ENCODE data around the gene SPRED3. TPM values are rescaled to one million over a fixed set of nuclear protein-coding genes. Genes with fewer than 3 reads are reported as not detected.

SPRED3 gene, protein sequence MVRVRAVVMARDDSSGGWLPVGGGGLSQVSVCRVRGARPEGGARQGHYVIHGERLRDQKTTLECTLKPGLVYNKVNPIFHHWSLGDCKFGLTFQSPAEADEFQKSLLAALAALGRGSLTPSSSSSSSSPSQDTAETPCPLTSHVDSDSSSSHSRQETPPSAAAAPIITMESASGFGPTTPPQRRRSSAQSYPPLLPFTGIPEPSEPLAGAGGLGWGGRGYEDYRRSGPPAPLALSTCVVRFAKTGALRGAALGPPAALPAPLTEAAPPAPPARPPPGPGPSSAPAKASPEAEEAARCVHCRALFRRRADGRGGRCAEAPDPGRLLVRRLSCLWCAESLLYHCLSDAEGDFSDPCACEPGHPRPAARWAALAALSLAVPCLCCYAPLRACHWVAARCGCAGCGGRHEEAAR
- total RNA-seq, result 1 to 10 TPM; 1.8 to 2.6 TPM

DNA sequence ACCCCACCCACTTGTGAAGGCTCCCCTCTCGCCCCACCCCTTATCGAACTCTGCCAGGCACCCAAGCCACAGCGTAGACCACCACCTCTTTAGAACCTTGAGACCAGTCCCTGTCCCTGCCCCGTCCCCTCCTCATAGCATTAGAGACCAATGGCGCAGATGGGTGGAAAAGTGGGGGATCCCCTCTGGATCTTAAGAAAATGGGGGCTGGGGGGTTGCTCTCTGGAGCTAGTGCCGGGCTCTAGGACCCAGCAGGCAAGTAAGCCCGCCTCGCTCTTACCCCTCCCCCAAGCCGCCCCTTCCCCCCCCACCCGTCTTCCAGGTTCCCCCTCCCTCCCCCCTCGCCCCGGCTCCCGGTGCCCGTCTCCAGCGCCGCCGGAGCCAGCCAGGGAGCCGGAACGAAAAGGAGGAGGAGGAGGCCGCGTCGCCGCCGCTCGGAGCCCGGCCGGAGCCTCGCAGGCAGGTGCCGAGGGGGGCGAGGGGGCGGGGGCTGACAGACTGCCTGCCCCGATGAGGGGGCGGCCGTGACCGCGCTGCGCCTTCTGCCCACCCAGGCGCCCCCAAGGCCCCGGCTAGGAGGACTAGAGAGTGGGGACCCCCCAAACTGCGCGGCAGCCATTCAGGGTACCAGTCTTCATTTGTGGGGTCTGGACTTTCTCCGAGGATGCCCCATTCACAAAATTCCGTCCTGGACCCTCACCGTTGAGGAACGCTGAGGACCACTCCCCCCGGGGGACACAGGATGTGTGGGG, at the start of gene SPRED3:
Gene SPRED3, plus strand, starts transcription at position 349 of the 752 bp plus-strand sequence. CDS start 1,606 bp downstream, outside the sequence.

DNA sequence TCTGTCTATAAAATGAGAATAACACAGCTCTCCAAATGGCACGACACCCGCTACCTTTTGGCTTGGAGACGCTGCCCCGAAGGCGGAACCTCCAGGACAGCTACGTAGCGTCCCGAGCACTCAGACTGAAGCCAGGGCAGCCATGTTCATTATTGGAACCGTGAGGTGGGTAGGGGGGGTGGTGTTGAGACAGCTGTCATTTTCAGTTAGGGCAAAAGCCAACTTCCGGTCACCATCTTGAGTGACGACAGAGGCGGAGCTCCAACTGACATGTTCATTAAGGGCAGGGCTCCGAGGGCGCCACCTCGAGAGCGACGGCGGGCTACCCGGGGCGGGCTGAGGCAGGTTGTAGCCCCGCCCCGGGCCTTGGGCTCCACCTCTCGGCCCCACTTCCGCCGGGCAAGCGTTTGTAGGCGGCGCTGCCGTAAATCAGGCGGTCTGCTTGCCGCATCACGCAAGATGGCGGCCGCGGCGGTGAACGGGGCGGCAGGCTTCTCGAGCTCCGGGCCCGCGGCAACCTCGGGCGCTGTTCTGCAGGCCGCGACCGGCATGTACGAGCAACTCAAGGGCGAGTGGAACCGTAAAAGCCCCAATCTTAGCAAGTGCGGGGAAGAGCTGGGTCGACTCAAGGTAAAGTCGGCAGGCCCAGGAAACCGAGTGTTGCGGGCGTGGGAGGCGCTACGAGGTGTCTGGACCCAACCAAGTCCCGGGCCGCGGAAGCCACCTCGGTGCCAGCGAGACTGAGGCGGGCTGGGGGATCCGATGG, 14.0 kb upstream of the SPRED3 start, which contains the start of gene PSMD8:
Gene PSMD8, plus strand, starts transcription at position 240 of the 766 bp plus-strand sequence. Its CDS starts 31 bp downstream, at position 271.

DNA sequence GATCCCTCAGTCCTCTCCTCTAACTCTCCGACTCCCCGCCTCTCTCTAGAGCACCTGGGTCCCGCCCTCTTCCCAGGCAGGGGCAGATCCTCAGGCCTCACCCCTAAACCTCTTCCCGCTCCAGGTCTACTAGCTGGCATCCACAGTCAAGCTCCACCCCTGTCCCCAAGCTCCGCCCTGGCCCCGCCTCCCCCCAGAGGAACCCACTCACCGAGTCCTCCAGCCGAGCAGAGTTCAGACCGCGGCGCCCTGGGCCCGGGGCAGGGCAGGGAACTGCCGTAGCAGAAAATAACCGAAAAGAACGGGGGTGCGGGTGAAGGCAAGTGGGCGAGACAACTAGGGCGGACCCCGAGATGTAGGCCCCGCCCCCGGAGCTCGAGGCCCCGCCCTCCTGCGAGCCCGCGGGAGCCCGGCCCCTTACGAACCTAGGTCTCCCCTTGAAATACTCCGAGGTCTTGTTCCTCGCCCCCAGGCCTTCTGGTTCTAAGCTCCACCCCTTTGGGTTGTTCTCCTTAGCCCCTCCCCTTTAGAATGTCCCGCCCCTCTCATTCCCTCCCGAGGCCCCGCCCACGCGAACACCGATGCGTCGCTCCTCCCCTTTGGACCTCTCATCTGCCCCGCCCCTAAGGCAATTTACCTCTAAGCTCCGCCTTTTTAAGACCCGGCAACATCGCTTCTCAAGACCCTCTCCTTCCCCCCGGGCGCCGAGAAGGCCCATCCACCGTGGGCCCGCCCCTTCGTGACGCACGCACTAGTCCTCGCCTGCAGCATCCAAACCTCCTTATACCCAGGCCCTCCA, 748 bp upstream of the SPRED3 start, which contains the start of gene GGN:
Gene GGN, minus strand, starts transcription at position 485 of the 799 bp plus-strand sequence. CDS start 773 bp downstream, outside the sequence.

DNA sequence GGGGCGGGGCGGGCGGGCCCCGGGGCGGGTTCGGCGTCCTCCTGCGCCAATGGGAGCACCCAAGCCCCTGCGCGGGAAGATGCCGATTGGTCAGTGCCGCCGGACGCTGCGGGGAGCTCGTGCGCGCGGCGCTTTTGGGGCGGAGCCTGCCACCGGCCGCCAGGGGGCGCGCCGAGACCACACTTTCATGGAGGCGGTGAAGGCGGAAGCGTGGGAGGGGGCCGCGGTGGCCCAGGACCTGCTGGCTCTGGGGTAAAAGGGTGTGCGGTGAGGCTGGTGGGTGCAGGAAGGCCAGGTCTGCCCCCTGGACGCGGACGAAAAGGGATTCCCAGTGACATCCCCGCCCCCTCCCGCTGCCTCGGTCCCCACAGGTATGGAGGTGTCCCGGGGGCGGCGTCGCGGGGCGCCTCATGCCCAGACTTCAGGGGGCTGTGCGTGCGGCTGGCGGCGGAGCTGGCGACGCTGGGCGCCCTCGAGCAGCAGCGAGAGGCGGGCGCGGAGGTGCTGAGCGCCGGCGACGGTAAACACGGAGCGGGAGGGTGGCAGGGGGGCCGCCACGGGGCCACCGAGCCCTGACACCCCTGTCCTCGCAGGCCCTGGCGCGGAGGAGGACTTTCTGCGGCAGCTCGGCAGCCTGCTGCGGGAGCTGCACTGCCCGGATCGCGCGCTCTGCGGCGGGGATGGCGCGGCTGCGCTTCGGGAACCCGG, 14.6 kb downstream of the SPRED3 start, which contains the start of gene FAM98C:
Gene FAM98C, plus strand, starts transcription at position 127 of the 708 bp plus-strand sequence. Its CDS starts 61 bp downstream, at position 188.

DNA sequence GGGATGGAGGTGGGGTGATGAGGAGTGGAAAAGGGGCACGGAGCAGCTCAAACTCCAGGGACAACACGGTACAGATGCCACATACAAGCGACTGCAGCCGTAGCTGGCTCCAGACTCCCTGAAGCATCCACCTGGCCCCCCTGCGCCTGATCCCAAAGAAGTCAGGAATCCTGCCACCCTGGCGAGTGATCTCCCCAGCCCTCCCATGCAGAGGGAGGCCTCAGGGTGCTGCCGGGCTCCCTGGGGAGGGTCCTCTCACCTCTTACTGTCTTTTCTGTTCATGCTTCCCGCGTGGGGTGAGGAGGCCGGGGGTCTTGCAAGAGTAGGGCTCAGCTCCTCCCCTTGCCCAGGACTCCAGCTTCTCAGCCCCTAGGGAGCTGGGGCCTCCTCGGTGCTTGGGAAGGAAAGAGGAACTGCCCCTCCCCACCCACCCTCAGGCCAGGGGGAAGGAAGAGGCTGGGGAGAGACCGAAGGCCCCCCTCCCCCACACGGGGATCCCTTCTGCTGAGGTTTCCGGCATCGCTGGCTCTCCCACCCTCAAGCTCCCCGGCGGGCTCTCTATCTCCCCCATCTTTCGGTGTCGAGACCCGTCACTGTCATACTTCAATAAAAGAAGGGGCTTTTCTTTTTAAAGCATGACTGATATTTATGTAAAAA, 37.4 kb downstream of the SPRED3 start, which contains the start of gene RASGRP4:
Gene RASGRP4, minus strand, starts transcription at position 410 of the 657 bp plus-strand sequence. Its CDS starts 128 bp downstream, at position 282.

DNA sequence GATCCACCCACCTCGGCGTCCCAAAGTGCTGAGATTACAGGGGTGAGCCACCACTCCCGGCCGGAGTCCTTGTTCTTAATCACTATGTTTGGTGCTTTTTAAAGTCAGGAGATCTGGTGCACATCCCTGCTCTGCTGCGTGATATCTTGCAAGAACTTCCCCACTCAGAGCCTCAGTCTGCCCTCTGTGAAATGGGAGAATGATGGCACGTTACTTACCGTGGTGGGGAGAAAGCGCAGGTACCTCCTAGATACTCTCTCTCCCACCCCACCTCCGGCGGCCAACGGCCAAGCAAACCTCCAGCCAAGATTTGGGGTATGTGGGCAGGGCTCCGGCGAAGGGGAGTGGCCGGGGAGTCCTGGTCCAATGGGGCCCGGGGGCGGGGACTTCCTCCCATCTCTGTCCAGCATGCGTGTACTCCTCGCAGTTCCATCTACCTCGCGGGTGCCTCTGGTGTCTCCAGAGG, 44.8 kb downstream of the SPRED3 start, which contains the start of gene RYR1:
Gene RYR1, plus strand, starts transcription at position 424 of the 466 bp plus-strand sequence. CDS start 139 bp downstream, outside the sequence.

Other genes with a start within 250 kb of the SPRED3 start
- gene DPF1, start 164.5 kb upstream of the SPRED3 start, total RNA-seq, result 1 to 10 TPM in 1 of 2 experiments, under 1 TPM in 1; 0.51 to 1.0 TPM
- not detected for gene PPP1R14A, start 132.3 kb upstream of the SPRED3 start, total RNA-seq
- 10 to 100 TPM; 12.6 to 12.7 TPM for gene SPINT2, start 124.1 kb upstream of the SPRED3 start, total RNA-seq
- not detected for gene C19orf33, start 84.4 kb upstream of the SPRED3 start, total RNA-seq
- 10 to 100 TPM; 54.9 to 60.0 TPM for gene YIF1B, start 72.8 kb upstream of the SPRED3 start, total RNA-seq
- gene KCNK6, start 68.9 kb upstream of the SPRED3 start, total RNA-seq, result 10 to 100 TPM; 13.5 to 14.5 TPM
- 1 to 10 TPM; 4.4 to 4.7 TPM for gene CATSPERG, start 52.9 kb upstream of the SPRED3 start, total RNA-seq
- gene PSMD8, start 14.1 kb upstream of the SPRED3 start, total RNA-seq, result 100 to 1,000 TPM; 143 to 145 TPM
- under 1 TPM; 0.12 to 0.18 TPM for gene GGN, start 663 bp upstream of the SPRED3 start, total RNA-seq
- gene FAM98C, start 14.4 kb downstream of the SPRED3 start, total RNA-seq, result 10 to 100 TPM; 29.4 to 32.9 TPM
- gene RASGRP4, start 37.5 kb downstream of the SPRED3 start, total RNA-seq, result 1 to 10 TPM; 1.0 to 1.4 TPM
- 1 to 10 TPM; 1.2 to 1.8 TPM for gene RYR1, start 45.0 kb downstream of the SPRED3 start, total RNA-seq
- gene MAP4K1, start 229.3 kb downstream of the SPRED3 start, total RNA-seq, result 100 to 1,000 TPM; 273 to 278 TPM
- 100 to 1,000 TPM; 379 to 392 TPM for gene EIF3K, start 230.5 kb downstream of the SPRED3 start, total RNA-seq